Fibroblast of skin of left biceps (primary cell): ENCODE measurements around the gene ZXDA.
"Not testable (repeated sequence)": the region's sequence is repeated elsewhere in the genome, so short reads cannot be mapped to it uniquely, and the experiment has no call there.

Source experiments
- DNase-seq, 2 experiments: peaks; one replicate each; pipeline ENCODE4 v3.0.0-alpha.2; 2013; ENCODE audit warnings: low read depth in 2 of 2

ZXDA gene, protein sequence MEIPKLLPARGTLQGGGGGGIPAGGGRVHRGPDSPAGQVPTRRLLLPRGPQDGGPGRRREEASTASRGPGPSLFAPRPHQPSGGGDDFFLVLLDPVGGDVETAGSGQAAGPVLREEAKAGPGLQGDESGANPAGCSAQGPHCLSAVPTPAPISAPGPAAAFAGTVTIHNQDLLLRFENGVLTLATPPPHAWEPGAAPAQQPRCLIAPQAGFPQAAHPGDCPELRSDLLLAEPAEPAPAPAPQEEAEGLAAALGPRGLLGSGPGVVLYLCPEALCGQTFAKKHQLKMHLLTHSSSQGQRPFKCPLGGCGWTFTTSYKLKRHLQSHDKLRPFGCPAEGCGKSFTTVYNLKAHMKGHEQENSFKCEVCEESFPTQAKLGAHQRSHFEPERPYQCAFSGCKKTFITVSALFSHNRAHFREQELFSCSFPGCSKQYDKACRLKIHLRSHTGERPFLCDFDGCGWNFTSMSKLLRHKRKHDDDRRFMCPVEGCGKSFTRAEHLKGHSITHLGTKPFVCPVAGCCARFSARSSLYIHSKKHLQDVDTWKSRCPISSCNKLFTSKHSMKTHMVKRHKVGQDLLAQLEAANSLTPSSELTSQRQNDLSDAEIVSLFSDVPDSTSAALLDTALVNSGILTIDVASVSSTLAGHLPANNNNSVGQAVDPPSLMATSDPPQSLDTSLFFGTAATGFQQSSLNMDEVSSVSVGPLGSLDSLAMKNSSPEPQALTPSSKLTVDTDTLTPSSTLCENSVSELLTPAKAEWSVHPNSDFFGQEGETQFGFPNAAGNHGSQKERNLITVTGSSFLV

DNA sequence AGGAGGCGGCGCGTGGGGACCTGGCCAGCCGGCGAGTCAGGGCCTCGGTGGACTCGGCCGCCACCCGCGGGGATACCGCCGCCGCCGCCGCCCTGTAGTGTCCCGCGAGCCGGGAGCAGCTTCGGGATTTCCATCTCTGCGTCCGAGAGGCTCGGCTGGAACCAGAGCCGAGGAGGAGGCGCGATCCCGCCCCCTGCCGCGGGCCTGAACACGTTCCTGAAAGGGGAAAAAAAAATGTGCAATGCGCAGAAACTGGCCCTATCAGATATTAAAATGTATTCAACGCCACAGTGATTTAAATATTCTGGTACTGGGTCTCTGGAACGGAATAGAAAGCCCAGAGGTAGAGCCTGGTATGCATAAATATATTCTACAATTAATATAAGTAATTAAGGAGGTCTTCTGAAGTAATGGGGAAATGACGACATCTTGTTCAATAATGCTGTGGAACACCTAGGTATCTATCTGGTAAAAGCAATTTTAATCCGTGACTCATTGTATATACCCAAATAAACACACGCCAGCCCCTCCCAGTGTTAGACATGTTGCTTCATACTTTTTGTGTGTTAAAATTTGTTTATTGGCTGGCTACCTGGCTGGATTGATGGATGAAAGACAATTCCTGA is at the start of gene ZXDA:
Gene ZXDA (minus strand): TSS at position 172 of the 626 bp plus-strand sequence. CDS start 38 bp downstream, at position 134.
- DNase-seq: not testable (repeated sequence)

DNA sequence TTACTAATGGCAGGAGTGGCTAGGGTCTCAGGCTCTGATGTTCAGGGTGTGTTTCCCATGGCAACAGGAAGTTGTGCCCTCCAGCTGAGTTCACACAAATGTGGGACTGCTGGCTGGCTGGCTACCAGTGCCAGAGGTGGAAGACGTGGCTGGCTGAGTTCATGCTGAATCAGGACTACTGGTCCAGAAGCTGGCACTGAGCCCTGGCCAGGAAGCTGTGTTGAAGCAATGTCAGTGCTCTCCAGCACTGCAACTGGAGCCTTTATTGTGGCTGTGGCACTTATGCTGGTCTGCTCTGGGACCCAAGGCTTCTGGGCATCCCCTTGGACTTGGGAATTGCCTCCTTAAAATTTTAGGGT is 42.0 kb upstream of the ZXDA start:
- no peak for DNase-seq

DNA sequence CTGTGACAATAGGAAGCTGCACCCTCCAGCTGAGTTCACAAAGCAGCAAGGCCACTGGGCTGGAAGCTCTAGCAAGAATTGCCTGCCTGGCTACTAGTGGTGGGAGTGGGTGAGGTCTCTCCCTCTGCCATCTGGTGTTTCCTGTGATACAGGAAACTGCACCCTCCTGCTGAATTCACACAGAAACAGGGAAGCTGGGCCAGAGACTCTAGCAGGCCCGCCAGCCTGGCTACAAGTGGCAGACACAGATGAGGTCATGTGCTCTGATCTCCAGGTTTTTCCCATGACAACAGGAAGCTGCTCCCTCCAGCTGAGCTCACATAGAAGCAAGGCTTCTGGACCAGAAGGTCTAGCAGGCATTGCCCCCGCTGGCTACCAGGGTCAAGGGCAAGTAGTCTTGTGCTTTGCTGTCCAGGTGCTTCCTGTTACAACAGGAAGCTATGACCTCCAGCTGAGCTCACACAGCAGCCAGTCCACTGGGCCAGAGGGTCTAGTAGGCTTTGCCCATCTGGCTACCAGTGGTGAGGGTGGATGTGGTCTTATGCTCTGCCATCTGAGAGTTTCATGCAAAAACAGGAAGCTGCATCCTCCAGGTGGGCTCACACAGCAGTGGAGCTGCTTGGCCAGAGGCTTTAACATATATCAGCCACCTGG is 41.5 kb upstream of the ZXDA start:
- DNase-seq: no peak

DNA sequence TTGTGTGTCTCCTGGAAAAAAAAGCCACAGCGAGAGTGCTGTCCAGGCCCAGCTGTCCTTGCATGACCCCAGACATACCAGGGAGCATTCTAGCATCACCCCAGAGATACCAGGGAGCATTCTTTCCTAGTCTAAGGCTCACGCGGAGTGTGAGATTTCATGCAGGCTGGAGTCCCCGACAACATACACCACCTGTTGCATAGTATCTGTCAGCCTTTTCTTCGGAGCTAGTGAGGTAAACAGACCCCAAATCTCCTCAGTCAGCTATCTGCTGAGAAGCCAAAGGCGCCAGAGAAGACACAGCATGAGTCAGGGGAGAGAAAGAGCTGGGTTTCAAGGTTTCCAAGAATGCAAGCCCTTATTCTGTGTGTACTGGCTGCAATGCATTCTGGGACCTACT is 23.1 kb upstream of the ZXDA start:
- no peak for DNase-seq

DNA sequence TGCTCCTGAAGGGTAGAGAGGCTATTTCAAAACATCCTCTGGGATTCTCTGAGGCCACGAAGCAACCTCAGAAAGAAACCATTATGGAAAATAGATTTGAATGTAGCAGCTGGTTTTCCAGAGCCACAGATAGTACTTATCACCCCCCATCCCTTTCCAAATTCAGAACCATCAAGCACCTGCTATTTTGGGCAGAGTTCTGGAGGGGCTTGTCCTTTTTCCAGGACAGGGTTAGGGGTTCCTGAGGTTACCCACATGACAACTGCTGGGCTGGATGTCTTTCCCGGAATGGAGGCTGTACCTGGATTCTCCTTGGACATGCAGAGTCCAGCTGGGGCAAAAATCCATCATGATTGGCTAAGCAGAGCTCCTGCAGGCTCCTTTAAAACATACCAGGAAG is 22.0 kb upstream of the ZXDA start:
- no peak for DNase-seq

DNA sequence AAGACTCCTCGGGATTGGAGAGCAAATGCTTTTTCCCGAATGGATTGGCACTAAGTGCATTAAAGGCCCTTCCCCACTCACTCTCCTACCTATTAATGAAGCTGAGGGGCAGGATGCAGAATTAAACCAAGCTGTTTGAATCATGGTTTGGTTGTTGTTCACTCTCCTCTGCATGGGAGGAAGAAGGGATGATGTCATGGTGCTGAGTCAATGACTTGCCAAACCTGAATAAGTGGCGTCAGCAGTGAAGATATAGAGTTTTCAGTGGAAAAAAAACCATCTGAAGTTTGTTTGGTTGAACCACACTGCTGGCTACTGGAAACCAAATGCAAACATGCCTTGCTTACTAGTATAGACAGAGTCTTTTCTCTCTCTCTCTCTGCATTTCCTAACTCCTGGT is 19.8 kb upstream of the ZXDA start:
- no peak for DNase-seq

DNA sequence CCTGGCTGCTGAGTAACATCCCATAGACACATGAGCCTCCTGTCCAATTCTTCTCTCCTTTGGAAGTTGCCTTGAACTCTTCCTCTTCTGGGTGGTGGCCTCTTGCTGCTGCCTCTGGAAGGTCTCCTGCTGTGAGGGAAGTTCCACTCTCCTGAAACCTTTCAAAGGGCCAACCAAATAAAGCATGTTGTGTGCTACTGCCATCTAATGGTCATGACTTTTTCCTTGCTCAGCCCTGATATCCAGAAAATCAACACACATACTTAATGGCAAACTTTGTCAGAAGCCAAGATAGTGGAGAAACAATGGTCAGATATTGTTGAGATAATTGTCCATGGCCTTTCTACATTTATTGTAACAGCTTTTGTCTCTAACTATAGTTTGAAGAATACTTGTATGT is 19.1 kb upstream of the ZXDA start:
- no peak for DNase-seq

DNA sequence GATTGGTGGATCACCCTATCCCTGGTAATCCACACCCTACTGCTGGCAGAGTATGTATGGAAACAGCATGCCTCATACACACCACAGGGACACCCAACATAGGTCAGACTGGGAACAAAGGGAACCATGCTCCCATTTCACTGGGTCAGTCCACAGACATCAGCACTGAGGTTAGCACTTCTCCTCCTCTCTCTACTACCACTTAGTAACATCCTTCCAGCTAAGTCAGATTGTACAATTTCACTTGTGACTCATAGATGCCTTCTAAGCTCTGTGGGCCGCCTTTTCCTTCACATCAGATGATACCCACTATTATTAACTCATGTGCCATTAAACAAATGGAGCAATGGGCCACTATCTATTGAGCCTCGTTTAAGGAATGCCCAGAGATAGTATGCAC is 15.5 kb upstream of the ZXDA start:
- no peak for DNase-seq

DNA sequence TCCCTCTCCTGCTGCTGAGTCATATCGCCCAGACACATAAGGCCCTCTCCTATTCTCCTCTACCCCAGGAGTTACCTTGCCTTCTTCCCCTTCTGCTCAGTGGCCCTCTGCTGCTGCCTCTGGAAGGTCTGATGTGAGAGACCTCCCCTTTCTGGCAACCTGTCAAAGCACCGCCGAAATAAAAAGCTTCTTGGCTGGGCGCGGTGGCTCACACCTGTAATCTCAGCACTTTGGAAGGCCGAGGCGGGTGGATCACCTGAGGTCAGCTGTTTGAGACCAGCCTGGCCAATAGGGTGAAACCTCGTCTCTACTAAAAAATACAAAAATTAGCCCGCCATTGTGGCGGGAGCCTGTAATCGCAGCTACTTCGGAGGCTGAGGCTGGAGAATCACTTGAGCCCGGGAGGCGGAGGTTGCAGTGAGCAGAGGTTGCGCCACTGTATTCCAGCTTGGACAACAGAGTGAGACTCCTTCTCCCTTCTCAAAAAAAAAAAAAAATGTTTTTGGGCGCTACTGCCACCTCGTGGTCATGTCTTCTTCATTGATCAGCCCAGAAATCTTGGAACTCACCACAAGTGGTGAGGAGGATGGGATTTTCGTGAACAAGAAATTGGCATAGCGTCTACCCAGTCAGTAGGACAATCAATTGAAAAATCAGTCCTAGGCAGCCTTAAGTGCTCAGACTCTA is 8.6 kb upstream of the ZXDA start:
- DNase-seq: no peak

DNA sequence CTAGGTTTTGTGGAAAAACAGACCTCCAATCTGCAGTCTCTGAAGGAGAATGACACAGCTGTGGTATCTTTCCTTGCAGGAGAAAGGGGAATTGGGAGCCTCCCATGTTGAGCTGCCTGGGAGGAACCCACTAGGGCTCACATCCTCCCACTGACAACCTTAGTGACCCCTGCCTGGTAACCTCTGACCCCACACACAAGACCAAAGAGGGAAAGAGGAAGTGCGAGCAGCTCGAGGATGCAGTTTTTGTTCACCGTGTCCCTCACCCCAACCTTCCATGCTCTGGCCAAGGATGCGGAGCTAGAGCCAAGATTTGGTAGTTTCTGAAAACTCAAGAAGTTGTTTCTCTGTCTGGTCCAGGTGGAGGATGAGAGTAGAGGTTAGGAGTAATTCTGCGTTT is 5.4 kb upstream of the ZXDA start:
- no peak for DNase-seq

DNA sequence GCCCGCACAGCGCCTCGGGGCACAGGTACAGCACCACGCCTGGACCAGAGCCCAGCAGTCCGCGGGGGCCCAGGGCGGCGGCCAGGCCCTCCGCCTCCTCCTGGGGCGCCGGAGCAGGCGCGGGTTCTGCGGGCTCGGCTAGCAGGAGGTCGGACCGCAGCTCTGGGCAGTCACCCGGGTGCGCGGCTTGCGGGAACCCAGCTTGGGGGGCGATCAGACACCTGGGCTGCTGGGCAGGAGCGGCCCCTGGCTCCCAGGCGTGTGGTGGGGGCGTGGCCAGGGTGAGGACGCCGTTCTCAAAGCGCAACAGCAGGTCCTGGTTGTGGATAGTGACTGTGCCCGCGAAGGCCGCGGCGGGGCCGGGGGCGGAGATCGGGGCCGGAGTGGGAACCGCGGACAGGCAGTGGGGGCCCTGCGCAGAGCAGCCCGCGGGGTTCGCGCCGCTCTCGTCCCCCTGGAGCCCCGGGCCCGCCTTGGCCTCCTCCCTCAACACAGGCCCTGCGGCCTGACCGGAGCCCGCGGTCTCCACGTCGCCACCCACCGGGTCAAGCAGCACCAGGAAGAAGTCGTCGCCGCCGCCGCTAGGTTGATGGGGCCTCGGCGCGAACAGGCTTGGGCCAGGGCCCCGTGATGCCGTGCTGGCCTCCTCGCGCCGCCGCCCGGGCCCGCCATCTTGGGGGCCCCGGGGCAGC is 517 bp downstream of the ZXDA start:
- DNase-seq: not testable (repeated sequence)

DNA sequence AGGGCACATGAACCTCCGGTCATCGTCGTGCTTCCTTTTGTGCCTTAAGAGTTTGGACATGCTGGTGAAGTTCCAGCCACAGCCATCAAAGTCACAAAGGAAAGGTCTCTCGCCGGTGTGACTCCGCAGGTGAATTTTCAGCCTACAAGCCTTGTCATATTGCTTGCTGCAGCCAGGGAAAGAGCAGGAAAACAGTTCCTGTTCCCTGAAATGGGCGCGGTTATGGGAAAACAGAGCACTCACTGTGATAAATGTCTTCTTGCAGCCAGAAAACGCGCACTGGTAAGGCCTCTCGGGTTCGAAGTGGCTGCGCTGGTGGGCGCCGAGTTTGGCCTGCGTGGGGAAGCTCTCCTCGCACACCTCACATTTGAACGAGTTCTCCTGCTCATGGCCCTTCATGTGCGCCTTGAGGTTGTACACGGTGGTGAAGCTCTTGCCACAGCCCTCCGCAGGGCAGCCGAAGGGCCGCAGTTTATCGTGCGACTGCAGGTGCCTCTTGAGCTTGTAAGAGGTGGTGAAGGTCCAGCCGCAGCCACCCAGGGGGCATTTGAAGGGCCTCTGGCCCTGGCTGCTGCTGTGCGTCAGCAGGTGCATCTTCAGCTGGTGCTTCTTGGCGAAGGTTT is 1.2 kb downstream of the ZXDA start:
- not testable (repeated sequence) for DNase-seq

DNA sequence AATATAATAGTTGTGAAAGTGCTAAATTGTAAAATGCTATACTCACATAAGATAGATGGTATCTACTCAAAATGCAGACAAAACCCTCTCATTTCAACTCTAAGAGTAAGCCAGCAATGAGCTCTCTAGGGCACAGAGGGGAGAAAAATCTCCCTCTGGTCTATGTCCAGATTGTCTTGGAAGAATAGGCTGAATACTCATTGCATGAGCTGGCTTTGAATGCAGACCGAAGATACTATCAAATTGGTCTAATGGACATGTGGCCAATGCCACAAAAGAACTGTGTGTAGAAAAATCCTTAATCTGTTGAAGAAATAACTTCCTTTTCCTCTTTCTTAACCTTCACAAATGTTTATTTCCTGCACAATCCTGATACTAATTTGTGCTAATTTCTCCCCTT is 3.5 kb downstream of the ZXDA start:
- no peak for DNase-seq

DNA sequence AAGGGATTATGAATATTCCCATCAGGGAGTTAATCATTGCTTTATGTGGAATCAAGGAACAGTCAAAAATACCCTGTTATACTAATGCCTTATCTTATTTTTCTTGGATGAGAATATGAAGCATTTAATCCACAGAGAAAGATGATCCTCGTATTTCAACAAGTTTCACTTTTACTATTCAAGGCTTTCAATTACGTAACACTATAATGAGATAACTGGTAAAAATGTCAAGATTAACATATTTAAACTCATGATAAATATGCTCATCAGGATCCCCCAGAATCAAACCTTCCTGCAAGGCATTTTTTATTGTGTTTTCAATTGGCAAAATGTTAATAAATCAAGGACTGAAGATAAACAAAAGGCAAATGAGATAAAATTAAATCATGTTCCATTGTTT is 5.1 kb downstream of the ZXDA start:
- no peak for DNase-seq

DNA sequence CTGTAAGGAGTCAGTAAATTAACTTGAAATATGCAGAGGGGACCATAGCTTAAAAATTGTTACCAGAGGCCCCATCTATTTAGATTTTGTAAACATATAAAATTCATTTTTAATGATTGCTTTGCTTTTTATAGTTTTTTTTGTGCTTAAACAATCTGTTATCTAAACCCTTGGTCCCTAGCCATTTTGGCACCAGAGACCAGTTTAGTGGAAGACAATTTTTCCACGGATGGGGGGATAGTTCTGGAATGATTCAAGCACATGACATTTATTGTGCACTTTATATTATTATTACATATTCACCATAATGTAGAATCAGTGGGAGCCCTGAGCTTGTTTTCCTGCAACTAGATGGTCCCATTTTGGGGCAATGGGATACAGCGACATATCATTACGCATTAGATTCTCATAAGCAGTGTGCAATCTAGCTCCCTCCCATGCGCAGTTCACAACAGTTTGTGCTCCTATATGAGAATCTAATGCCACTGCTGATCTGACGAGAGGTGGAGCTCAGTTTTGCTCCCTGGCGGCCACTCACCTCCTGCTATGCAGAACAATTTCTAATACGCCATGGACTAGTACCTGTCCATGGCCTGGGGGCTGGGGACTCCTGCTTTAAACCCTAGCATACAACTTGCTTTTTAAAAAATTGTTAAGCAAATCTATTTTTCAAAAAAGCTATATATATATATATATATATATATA is 5.9 kb downstream of the ZXDA start:
- no peak for DNase-seq

DNA sequence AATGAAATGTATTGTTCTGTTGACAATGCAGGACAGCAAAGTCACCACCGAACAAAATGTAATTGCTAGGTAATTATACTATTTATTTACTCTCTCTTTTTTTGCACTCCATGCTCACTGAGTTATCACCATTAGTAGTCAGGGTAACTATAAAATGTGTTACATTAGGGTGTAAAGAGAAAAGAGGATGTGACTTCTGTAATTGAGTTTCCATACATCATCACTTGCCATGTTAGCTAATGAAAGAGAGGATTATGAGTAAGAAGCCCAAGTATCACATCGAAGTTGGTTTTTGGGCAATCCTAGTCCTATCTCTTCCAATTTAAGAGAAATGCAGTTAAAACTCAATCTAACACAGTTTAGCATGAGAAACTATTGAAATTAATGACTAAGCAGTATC is 7.6 kb downstream of the ZXDA start:
- no peak for DNase-seq

DNA sequence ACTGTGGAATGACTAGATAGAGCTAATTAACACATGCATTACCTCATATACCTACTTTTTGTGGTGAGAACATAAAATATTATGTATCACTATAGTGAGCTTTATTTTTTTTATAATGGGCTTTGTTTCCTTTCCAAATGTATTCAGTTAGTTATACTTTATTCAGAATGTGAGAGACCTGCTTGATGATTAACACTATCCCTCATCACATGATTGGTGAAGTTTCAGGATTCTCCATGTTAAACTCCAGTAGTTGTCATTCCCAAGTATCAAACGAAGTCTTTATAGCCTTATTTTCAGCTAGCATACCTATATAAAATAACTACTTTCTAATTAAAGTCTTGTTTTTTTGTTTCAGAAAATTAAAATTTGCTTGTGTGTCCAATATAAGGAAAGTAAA is 8.8 kb downstream of the ZXDA start:
- DNase-seq: no peak

DNA sequence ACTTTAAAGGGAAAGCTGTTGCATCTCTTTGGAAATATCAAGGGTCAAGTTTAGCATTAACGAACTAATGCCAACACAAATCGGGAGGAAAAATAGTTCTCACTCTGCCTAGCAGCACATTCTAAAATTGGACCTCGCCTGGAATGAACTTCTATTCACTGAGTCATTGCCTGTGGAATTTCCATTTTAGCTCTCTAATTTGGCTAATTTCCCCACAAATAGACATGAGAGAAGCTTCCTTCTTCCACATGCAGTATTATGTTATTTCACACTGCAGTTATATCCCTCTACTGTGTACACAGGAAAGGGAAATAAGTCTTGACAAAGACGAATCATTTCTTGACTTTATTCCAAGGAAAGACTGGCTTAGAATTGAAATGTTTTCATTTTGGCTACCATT is 9.3 kb downstream of the ZXDA start:
- peak; percentile 20 to 29 for DNase-seq

DNA sequence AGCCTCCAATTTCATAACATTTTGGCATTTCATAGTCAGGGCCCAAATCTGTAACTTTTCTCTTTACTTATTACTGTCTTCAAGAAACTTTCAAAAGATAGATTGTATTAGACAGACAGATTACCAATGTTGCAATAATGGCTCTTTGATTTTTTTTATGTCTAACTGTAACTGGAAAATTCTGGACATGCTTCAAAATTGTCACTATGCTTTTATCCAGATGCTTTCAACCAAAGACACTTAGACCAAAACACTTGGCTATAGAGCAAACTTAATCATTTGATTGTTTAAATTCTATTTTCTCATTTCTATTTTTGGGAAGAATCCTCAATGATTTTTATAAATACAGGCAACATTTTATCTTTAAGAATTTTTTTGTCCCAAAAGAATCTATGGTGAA is 10.4 kb downstream of the ZXDA start:
- no peak for DNase-seq

DNA sequence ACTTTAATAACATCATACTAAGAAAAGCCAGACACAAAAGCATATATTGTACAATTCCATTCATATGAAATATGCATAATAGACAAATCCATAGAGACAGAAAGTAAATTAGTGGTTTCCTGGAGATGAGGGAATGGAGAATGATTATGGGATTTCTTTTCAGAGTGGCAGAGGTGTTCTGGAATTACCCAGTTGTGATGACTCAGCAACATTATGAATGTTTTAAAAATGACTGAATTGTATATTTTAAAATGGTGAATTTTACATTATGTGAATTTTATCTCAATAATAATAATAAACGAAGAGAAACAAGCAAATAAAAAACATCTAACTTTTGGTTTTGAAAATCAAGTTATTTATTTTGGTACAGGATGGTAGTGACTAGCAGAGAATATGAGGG is 11.2 kb downstream of the ZXDA start:
- DNase-seq: no peak
